ENCODE measurements around the gene SLC5A5.

DNA sequence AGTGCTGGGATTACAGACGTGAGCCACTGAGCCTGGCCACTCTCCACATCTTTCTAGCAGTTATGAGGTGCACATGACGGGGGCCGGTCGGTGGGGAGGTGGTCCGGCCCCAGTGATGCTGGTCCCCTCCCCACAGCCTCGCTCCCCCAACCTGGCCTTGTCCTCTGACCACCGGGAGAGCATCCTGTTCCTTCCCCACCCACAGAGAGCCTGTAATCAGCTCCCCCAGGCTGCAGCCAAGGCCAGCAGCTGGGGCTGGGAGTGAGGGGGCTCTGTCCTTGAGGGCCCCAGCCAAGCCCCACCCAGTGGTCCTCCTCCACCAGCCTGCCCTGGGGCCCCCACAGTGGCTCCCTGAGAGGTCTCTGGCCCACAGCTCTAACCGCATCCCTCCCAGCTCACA, 47.4 kb upstream of the SLC5A5 start:
- TF ChIP-seq POLR2A (IDR thresholded peaks at IDR 0.05; ENCODE audit: low read depth, low read length) = no peak
- no peak for TF ChIP-seq ZNF274 (IDR thresholded peaks at IDR 0.05; ENCODE audit: insufficient read depth, insufficient read length)
- TF ChIP-seq EZH2 (IDR thresholded peaks at IDR 0.05; ENCODE audit: borderline replicate concordance, control insufficient read depth, low read depth, low read length) = no peak
- TF ChIP-seq TCF7 (IDR thresholded peaks at IDR 0.05; ENCODE audit: borderline replicate concordance) = no peak
- no peak for TF ChIP-seq CREB1 (IDR thresholded peaks at IDR 0.05; ENCODE audit: low read depth)
- no peak for TF ChIP-seq YY1 (IDR thresholded peaks at IDR 0.05; ENCODE audit: low read depth, low read length)
